Sigmoid colon (tissue), 7 donors: ENCODE results near the gene PLXNB2. TPM values are rescaled to one million over a fixed set of nuclear protein-coding genes. Genes with fewer than 3 reads are reported as not detected.
A peak's percentile ranks its signal among the peaks of the same experiment; 100 is the strongest.

Experiments used
- DNase-seq: peaks from one replicate; pipeline ENCODE4 v3.0.0-alpha.2; 2019
- H3K27ac ChIP-seq, 4 donors: fragments of 200-600 bp; sonication (generic); one replicate each; pipeline ENCODE4 v1.5.1; 2016 to 2019; ENCODE audit warnings: mild to moderate bottlenecking in 1 of 4
- H3K27me3 ChIP-seq, 3 donors: fragments of 200-600 bp; sonication (generic); one replicate each; pipeline ENCODE4 v1.5.1; 2019; ENCODE audit warnings: mild to moderate bottlenecking in 1 of 3
- H3K36me3 ChIP-seq, 4 donors: fragments of 200-600 bp; sonication (generic); one replicate each; pipeline ENCODE4 v1.5.1; 2016 to 2019
- H3K4me1 ChIP-seq, 4 donors: fragments of 200-600 bp; sonication (generic); one replicate each; pipeline ENCODE4 v1.5.1; 2017 to 2019
- H3K4me3 ChIP-seq, 4 donors: fragments of 200-600 bp; sonication (generic); one replicate each; pipeline ENCODE4 v1.5.1; 2017 to 2019; ENCODE audit warnings: mild to moderate bottlenecking in 2 of 4, moderate library complexity in 1 of 4
- H3K9me3 ChIP-seq, 4 donors: fragments of 200-600 bp in 3 of 4; sonication (generic) in 3 of 4; one replicate each; pipeline versions ENCODE4 v1.5.1 to v1.6.1; 2013 to 2019
- EP300 ChIP-seq, 4 donors: sonication (generic); formaldehyde crosslinking; IDR thresholded peaks; one replicate each; pipeline ENCODE4 v1.6.1; 2017; ENCODE audit warnings: antibody characterized with exemption in 4 of 4
- POLR2A ChIP-seq, 2 donors: fragments of 450-650 bp; IDR thresholded peaks; one replicate each; pipeline ENCODE4 v1.6.1; 2016; ENCODE audit warnings: antibody characterized with exemption in 2 of 2, mild to moderate bottlenecking in 2 of 2, moderate library complexity in 2 of 2
- POLR2AphosphoS5 ChIP-seq, 4 donors: sonication (generic); formaldehyde crosslinking; IDR thresholded peaks; one replicate each; pipeline ENCODE4 v1.6.1; 2017; ENCODE audit warnings: antibody characterized with exemption in 4 of 4
- WGBS, 2 donors: extraction: QIAGEN DNeasy Blood & Tissue Kit; methylation state at CpG; one replicate each; pipeline ENCODE4 v1.1.7; 2013; 5-methylcytosine and 5-hydroxymethylcytosine counted together
- intact Hi-C: fragments of 100-400 bp; cut with DNase I; formaldehyde crosslinking; loops from one replicate; pipeline ENCODE4 v1.15.1; 2023
- polyA plus RNA-seq, 3 donors: library from polyadenylated mRNA; stranded (reverse); fragments of 200-250 nt; gene quantifications; one replicate each; pipeline ENCODE4 v1.2.3, GENCODE V29; 2013
- total RNA-seq, 4 donors: library from RNA; depleted of rRNA; stranded (reverse); fragments of >200 nt; gene quantifications; one replicate each; pipeline ENCODE4 v1.1.0, GENCODE V29; 2016
- TF ChIP-seq, protein P1 (sequence below), 4 experiments: fragments of 450-650 bp in 3 of 4; fragments of 200-600 bp in 1 of 4; IDR thresholded peaks; one replicate each; pipeline ENCODE4 v1.5.1; 2016 to 2019; ENCODE audit warnings: antibody characterized with exemption in 4 of 4, mild to moderate bottlenecking in 3 of 4, moderate library complexity in 2 of 4
- donor health status: healthy with polysubstance abuse.
- donor health status: Bipolar disorder and iron deficiency.
- donor health status: healthy.

The PLXNB2 gene
- total and polyA plus RNA-seq, 7 donors: 18.6 to 150 (median 67.5) TPM

GRCh38 chr22:50308597-50308935, 1.1 kb upstream of the PLXNB2 start:
- peak; percentile 92 for DNase-seq
- no peaks in the 10 kb centered on the region for H3K27me3 ChIP-seq
- H3K36me3 ChIP-seq: no peaks in the 10 kb centered on the region
- WGBS, 2 donors: 42 to 50% methylated on average over 7 of the region's 7 CpGs
- H3K27ac ChIP-seq: peak overlapping the region; percentile 85 to 96 (median 90)
- H3K4me3 ChIP-seq: no peak overlapping the region
- TF ChIP-seq EP300 (IDR thresholded peaks at IDR 0.05): no peak
- TF ChIP-seq POLR2AphosphoS5 (IDR thresholded peaks at IDR 0.05): peak in 3 of 4 donors; percentile 22 to 62 (median 46)
- H3K4me1 ChIP-seq: peaks cover 3 to 55% (median 43%) of the 10 kb centered on the region in 4 donors
- intact Hi-C loops: no loop called here
- H3K9me3 ChIP-seq: no peaks in the 10 kb centered on the region

- intact Hi-C loops: loop anchor here (2.0 kb wide), 1 partner anchor 19 kb away; the partner anchor contains the start of gene DENND6B
Measured at GRCh38 chr22:50307890-50308596, 597 bp upstream of the PLXNB2 start.

GRCh38 chr22:50305923-50306566, 1.4 kb downstream of the PLXNB2 start:
- Histone ChIP-seq H3K27ac (peak overlapping the region; percentile 89 to 96 (median 90)), H3K4me3 (peak overlapping the region; percentile 66 to 83 (median 80)), H3K27me3 (no peaks in the 10 kb centered on the region), H3K36me3 (no peaks in the 10 kb centered on the region), H3K4me1 (peaks cover 3 to 80% (median 69%) of the 10 kb centered on the region in 4 donors), H3K9me3 (no peaks in the 10 kb centered on the region)
- WGBS, 2 donors: 2 to 9% methylated on average over 21 of the region's 21 CpGs
- TF ChIP-seq EP300 (IDR thresholded peaks at IDR 0.05) (no peak), POLR2A (IDR thresholded peaks at IDR 0.05) (peak in 1 of 2 donors; percentile 42), POLR2AphosphoS5 (IDR thresholded peaks at IDR 0.05) (peak in 3 of 4 donors; percentile 59 to 76 (median 66))
- TF ChIP-seq, protein P1, sequence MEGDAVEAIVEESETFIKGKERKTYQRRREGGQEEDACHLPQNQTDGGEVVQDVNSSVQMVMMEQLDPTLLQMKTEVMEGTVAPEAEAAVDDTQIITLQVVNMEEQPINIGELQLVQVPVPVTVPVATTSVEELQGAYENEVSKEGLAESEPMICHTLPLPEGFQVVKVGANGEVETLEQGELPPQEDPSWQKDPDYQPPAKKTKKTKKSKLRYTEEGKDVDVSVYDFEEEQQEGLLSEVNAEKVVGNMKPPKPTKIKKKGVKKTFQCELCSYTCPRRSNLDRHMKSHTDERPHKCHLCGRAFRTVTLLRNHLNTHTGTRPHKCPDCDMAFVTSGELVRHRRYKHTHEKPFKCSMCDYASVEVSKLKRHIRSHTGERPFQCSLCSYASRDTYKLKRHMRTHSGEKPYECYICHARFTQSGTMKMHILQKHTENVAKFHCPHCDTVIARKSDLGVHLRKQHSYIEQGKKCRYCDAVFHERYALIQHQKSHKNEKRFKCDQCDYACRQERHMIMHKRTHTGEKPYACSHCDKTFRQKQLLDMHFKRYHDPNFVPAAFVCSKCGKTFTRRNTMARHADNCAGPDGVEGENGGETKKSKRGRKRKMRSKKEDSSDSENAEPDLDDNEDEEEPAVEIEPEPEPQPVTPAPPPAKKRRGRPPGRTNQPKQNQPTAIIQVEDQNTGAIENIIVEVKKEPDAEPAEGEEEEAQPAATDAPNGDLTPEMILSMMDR (IDR thresholded peaks at IDR 0.05): no peak
- intact Hi-C loops: loop anchor here (2.0 kb wide), 1 partner anchor 21 kb away; the partner anchor contains the start of gene DENND6B
- DNase-seq: peak; percentile 93

More at GRCh38 chr22:50307890-50308596, 597 bp upstream of the PLXNB2 start:
- no peaks in the 10 kb centered on the region for H3K9me3 ChIP-seq
- DNase-seq: no peak
- 38 to 42% methylated on average over 19 of the region's 19 CpGs for WGBS, 2 donors
- H3K36me3 ChIP-seq: no peaks in the 10 kb centered on the region
- no peaks in the 10 kb centered on the region for H3K27me3 ChIP-seq
- TF ChIP-seq POLR2AphosphoS5 (IDR thresholded peaks at IDR 0.05): no peak
- no peak for TF ChIP-seq EP300 (IDR thresholded peaks at IDR 0.05)
- H3K4me3 ChIP-seq: peak overlapping the region in 2 of 4 donors; percentile 9 to 13
- H3K4me1 ChIP-seq: peaks cover 3 to 60% (median 49%) of the 10 kb centered on the region in 4 donors
- H3K27ac ChIP-seq: peak overlapping the region; percentile 85 to 96 (median 90)

GRCh38 chr22:50305393-50305922, 2.0 kb downstream of the PLXNB2 start:
- no peaks in the 10 kb centered on the region for H3K36me3 ChIP-seq
- 27 to 65% methylated on average over 14 of the region's 14 CpGs for WGBS, 2 donors
- no peaks in the 10 kb centered on the region for H3K9me3 ChIP-seq
- no peak for DNase-seq
- H3K4me3 ChIP-seq: peak overlapping the region; percentile 66 to 83 (median 80)
- peak overlapping the region; percentile 89 to 96 (median 90) for H3K27ac ChIP-seq
- intact Hi-C loops: no loop called here
- no peaks in the 10 kb centered on the region for H3K27me3 ChIP-seq
- TF ChIP-seq, protein P1 (IDR thresholded peaks at IDR 0.05): no peak
- no peak for TF ChIP-seq POLR2AphosphoS5 (IDR thresholded peaks at IDR 0.05)
- peaks cover 3 to 86% (median 74%) of the 10 kb centered on the region in 4 donors for H3K4me1 ChIP-seq

- intact Hi-C loops: no loop called here
- WGBS, 2 donors: 14 to 45% methylated on average over 22 of the region's 22 CpGs
- H3K4me1 ChIP-seq: peaks cover 3 to 90% (median 81%) of the 10 kb centered on the region in 4 donors
Measured at GRCh38 chr22:50304528-50305392, 2.7 kb downstream of the PLXNB2 start.

More at GRCh38 chr22:50304528-50305392, 2.7 kb downstream of the PLXNB2 start:
- H3K36me3 ChIP-seq: no peaks in the 10 kb centered on the region
- peak; percentile 80 for DNase-seq
- TF ChIP-seq EP300 (IDR thresholded peaks at IDR 0.05) (no peak), POLR2AphosphoS5 (IDR thresholded peaks at IDR 0.05) (no peak), POLR2A (IDR thresholded peaks at IDR 0.05) (no peak)
- TF ChIP-seq, protein P1 (IDR thresholded peaks at IDR 0.05): no peak
- H3K4me3 ChIP-seq: peak overlapping the region in 3 of 4 donors; percentile 78 to 83 (median 81)
- no peaks in the 10 kb centered on the region for H3K9me3 ChIP-seq
- peak overlapping the region; percentile 89 to 96 (median 90) for H3K27ac ChIP-seq
- H3K27me3 ChIP-seq: no peaks in the 10 kb centered on the region
